ENCODE data around the gene NUDT14.

NUDT14 gene

DNA sequence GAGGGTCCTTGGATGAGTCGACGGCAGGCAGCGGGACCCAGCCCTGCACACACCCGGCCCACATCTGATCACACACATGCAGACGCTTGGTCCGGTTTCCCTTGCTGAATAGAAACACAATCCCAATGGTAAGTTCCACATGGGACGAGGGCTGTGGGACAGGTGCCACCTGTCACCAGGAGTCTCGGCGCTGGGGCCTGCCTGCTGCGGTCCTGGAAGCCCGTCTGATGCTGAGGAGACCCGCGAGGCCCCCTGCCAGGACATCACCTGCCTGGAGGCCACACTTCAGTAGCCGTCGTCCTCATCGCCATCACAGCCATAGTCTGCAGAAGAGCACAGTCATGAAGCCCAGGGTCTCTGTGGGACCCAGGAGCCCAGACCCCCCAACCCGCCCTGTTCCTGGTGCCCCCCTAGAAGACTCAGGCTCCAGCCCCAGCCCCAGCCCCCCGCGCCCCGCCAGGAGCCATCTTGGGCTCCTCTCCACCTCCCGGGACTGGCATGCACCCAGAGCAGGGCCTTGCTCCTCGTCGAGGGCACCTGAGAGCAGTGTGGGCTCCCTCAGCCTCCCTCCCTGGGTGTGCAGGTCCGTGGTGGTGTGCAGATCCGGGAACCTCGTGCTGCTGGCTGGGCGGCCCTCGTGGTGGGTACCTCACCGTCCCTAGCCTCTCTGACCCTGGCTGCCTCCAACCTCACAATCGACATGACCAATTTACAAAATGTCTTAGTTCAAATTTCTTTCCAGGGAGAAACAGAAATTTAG lies 29.3 kb upstream of the NUDT14 start:
- 0 out of 2 replicates have a peak, but pooled peaks cover 3% of the 10 kb centered on the region for H3K36me3 ChIP-seq (ENCODE audit: low read depth)
- no peaks in the 10 kb centered on the region for H3K27me3 ChIP-seq (ENCODE audit: insufficient read depth, poor library complexity, severe bottlenecking)
- TF ChIP-seq, protein P1, sequence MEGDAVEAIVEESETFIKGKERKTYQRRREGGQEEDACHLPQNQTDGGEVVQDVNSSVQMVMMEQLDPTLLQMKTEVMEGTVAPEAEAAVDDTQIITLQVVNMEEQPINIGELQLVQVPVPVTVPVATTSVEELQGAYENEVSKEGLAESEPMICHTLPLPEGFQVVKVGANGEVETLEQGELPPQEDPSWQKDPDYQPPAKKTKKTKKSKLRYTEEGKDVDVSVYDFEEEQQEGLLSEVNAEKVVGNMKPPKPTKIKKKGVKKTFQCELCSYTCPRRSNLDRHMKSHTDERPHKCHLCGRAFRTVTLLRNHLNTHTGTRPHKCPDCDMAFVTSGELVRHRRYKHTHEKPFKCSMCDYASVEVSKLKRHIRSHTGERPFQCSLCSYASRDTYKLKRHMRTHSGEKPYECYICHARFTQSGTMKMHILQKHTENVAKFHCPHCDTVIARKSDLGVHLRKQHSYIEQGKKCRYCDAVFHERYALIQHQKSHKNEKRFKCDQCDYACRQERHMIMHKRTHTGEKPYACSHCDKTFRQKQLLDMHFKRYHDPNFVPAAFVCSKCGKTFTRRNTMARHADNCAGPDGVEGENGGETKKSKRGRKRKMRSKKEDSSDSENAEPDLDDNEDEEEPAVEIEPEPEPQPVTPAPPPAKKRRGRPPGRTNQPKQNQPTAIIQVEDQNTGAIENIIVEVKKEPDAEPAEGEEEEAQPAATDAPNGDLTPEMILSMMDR (IDR thresholded peaks at IDR 0.05; ENCODE audit: poor library complexity, severe bottlenecking): no peak
- no peaks in the 10 kb centered on the region for H3K9me3 ChIP-seq (ENCODE audit: severe bottlenecking)
- ATAC-seq (ENCODE audit: low read depth) (no peak), DNase-seq (ENCODE audit: low spot score) (no peak)
- no peak overlapping the region for H3K4me3 ChIP-seq (ENCODE audit: severe bottlenecking)
- H3K4me1 ChIP-seq (ENCODE audit: insufficient read depth, poor library complexity, severe bottlenecking): no peaks in the 10 kb centered on the region
- no peak overlapping the region for H3K27ac ChIP-seq (ENCODE audit: poor library complexity, severe bottlenecking)

DNA sequence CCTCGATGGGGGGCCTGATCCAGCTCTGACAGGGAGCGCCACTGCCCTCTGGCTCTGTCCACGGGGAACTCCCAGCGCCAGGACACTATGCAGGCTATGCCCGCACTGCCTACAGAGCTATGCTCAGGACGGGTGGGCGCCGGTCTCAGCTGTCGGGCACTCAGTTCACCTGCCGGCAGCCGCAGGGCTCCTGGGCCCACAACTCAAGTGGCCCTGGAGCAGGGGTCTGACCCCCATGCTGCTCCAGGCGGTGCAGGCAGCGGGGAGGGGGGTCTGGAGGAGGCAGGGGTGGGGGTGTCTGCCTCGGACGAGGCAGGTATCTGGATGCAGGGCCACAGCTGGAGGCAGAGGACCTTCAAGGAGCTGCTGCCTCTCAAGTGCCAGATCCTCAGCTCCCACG lies 28.5 kb upstream of the NUDT14 start:
- H3K4me3 ChIP-seq (ENCODE audit: severe bottlenecking): no peak overlapping the region
- DNase-seq (ENCODE audit: low spot score) (no peak), ATAC-seq (ENCODE audit: low read depth) (no peak)
- H3K27me3 ChIP-seq (ENCODE audit: insufficient read depth, poor library complexity, severe bottlenecking): no peaks in the 10 kb centered on the region
- no peak overlapping the region for H3K27ac ChIP-seq (ENCODE audit: poor library complexity, severe bottlenecking)
- TF ChIP-seq, protein P1 (IDR thresholded peaks at IDR 0.05; ENCODE audit: poor library complexity, severe bottlenecking): no peak
- no peaks in the 10 kb centered on the region for H3K9me3 ChIP-seq (ENCODE audit: severe bottlenecking)
- 0 out of 2 replicates have a peak, but pooled peaks cover 3% of the 10 kb centered on the region for H3K36me3 ChIP-seq (ENCODE audit: low read depth)
- peaks cover 4% of the 10 kb centered on the region for H3K4me1 ChIP-seq (ENCODE audit: insufficient read depth, poor library complexity, severe bottlenecking)

DNA sequence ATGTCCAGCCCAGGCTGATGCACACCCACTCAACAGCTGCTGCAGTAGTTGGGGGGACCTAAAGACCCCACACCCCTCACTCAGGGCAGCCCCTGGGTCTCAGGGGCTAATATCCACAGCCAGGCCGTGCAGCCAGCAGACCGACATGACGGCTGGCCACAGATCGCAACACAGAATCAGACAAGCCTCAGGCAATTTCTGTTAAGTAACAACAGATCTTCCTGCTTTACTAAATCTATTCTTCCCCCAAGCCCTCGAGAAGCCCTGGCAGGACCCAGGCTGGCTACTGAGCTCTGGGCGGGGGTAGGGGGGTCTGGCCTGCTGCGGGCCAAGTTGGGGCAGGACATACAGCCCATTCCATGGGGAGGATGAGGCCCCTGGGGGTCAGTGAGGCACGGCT lies 28.0 kb upstream of the NUDT14 start:
- H3K27ac ChIP-seq (ENCODE audit: poor library complexity, severe bottlenecking): no peak overlapping the region
- no peak overlapping the region for H3K4me3 ChIP-seq (ENCODE audit: severe bottlenecking)
- TF ChIP-seq, protein P1 (IDR thresholded peaks at IDR 0.05; ENCODE audit: poor library complexity, severe bottlenecking): no peak
- no peaks in the 10 kb centered on the region for H3K9me3 ChIP-seq (ENCODE audit: severe bottlenecking)
- DNase-seq (ENCODE audit: low spot score): no peak
- H3K36me3 ChIP-seq (ENCODE audit: low read depth): 0 out of 2 replicates have a peak, but pooled peaks cover 3% of the 10 kb centered on the region
- peaks cover 9% of the 10 kb centered on the region for H3K4me1 ChIP-seq (ENCODE audit: insufficient read depth, poor library complexity, severe bottlenecking)
- H3K27me3 ChIP-seq (ENCODE audit: insufficient read depth, poor library complexity, severe bottlenecking): no peaks in the 10 kb centered on the region
- no peak for ATAC-seq (ENCODE audit: low read depth)

DNA sequence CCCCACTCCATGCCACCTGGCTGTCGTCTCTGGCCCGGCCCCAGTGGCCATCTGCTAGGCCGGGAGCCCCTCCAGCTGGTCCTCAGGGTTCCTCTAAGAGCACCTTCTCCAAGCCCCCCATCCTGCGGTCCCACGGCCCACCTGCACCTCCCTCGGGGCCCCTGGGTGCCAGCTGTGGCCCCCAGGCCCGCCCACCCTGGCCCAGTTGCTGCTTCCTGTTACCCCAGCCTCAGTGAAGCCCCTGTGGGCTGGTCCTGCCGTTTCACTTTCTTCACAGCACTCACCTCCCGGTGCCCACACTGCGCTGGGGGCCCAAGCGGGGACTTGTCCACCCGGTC lies 27.6 kb upstream of the NUDT14 start:
- Histone ChIP-seq H3K27ac (ENCODE audit: poor library complexity, severe bottlenecking) (no peak overlapping the region), H3K36me3 (ENCODE audit: low read depth) (no peaks in the 10 kb centered on the region)

More for the DNA sequence above, 27.6 kb upstream of the NUDT14 start:
- no peaks in the 10 kb centered on the region for H3K9me3 ChIP-seq (ENCODE audit: severe bottlenecking)
- TF ChIP-seq, protein P1 (IDR thresholded peaks at IDR 0.05; ENCODE audit: poor library complexity, severe bottlenecking): no peak
- DNase-seq (ENCODE audit: low spot score): no peak
- H3K27me3 ChIP-seq (ENCODE audit: insufficient read depth, poor library complexity, severe bottlenecking): no peaks in the 10 kb centered on the region
- no peak for ATAC-seq (ENCODE audit: low read depth)
- H3K4me1 ChIP-seq (ENCODE audit: insufficient read depth, poor library complexity, severe bottlenecking): peaks cover 9% of the 10 kb centered on the region
- H3K4me3 ChIP-seq (ENCODE audit: severe bottlenecking): no peak overlapping the region

Data from RWPE2 (cell line).